T-helper 17 cell (primary cell): ENCODE measurements around the gene LRRC32. TPM values are rescaled to one million over a fixed set of nuclear protein-coding genes. Genes with fewer than 3 reads are reported as not detected.
A peak's percentile ranks its signal among the peaks of the same experiment; 100 is the strongest.

Source experiments
- ATAC-seq: fragments of 150-1000 bp; cut with Tn5 transposase; 2 replicates; pipeline ENCODE4 v1.10.0; 2021; ENCODE audit warnings: mild to moderate bottlenecking, moderate library complexity
- DNase-seq, 3 donors: peaks; one replicate each; pipeline versions ENCODE4 v3.0.0 to v3.0.0-alpha.2; 2020 to 2021
- H3K9me3 ChIP-seq: one replicate; pipeline ENCODE4 v1.7.0; 2013; ENCODE audit warnings: low read length, mild to moderate bottlenecking; ENCODE audit not compliant: control insufficient read depth, poor library complexity, severe bottlenecking
- H3K27ac Mint-ChIP-seq: one replicate; pipeline ENCODE4 v1.8.0; 2022; ENCODE audit warnings: mild to moderate bottlenecking, moderate library complexity, mixed read lengths
- H3K27me3 Mint-ChIP-seq: one replicate; pipeline ENCODE4 v1.8.0; 2022; ENCODE audit warnings: mixed read lengths
- H3K36me3 Mint-ChIP-seq: one replicate; pipeline ENCODE4 v1.8.0; 2022; ENCODE audit warnings: low read depth, mixed read lengths
- H3K4me1 Mint-ChIP-seq: one replicate; pipeline ENCODE4 v1.8.0; 2022; ENCODE audit warnings: mild to moderate bottlenecking, mixed read lengths
- H3K4me3 Mint-ChIP-seq: one replicate; pipeline ENCODE4 v1.8.0; 2022; ENCODE audit warnings: mild to moderate bottlenecking, moderate library complexity, mixed read lengths
- total RNA-seq, 4 donors: library from RNA in 2 of 4; stranded (reverse) in 2 of 4; gene quantifications; one replicate each; pipeline ENCODE4 v1.2.3 and lab custom pipeline; 2022 to 2026

The LRRC32 gene
- total RNA-seq, 2 donors from 2014 or later: 3.2 to 11.5 TPM

DNA sequence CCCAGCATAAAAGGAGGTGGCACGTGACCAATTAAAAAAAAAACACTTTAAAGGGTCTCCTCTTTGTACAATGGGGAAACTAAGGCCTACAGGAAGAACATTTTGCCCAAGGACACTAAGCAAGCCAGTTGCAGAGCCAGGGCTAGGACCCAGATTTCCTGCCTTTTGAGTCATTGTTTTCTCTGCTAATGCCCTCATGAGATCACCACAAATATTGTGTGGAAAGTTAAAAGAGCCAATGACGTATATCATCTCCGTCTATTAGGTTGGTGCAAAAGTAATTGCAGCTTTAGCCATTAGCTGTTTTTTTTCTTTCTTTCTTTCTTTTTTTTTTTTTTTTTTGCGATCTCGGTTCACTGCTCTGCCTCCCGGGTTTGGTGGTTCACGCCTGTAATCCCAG, 24.1 kb upstream of the LRRC32 start:
- Mint-ChIP-seq H3K36me3 (no peaks in the 10 kb centered on the region), H3K4me1 (peaks cover 7% of the 10 kb centered on the region), H3K4me3 (no peak overlapping the region), H3K27ac (no peak overlapping the region), H3K27me3 (peaks cover 37% of the 10 kb centered on the region)
- H3K9me3 ChIP-seq: no peaks in the 10 kb centered on the region
- ATAC-seq (no peak), DNase-seq (no peak)

DNA sequence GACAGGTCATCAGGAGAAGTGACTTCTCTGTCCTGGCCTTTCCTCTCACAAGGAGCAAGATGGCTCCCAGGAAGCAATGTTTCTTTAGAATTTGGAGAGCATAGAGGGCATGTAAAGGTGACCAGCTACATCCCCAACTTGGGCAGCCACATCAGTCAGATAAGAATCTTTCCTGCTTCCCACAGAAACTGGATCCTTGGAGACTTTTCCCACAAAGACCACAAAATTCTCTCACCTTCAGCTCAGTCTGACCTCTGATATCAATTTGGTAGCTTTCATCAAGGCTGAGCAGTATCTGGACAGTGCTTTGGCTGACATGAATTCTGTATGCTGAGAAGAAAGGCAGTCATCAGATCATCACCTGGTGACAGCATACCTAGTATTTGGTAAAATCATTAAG, 23.3 kb upstream of the LRRC32 start:
- H3K4me3 Mint-ChIP-seq: no peak overlapping the region
- peaks cover 38% of the 10 kb centered on the region for H3K27me3 Mint-ChIP-seq
- H3K4me1 Mint-ChIP-seq: peaks cover 7% of the 10 kb centered on the region
- no peak for ATAC-seq
- no peak for DNase-seq
- H3K36me3 Mint-ChIP-seq: peaks cover 3% of the 10 kb centered on the region
- no peaks in the 10 kb centered on the region for H3K9me3 ChIP-seq
- H3K27ac Mint-ChIP-seq: no peak overlapping the region

DNA sequence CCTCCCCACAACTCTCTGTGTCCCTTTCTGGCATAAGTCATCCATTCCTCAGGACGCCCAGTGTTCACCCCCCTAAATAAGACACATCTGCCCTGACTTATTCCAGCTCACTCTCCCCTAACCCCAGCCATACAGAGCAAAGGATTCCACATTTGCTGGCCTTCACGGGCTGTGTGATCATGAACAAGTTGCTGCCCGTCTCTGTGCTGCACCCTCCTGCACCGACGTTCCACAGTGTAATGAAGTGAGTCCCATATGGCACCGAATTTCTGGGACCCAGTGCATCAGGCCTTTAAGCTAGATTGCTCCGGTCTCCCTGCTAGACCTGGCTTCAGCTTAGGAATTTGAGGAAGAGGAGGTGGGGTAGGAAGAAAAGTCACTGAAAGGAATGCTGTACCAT, 22.4 kb upstream of the LRRC32 start:
- Mint-ChIP-seq H3K36me3 (peaks cover 4% of the 10 kb centered on the region), H3K27me3 (peaks cover 37% of the 10 kb centered on the region), H3K4me3 (no peak overlapping the region), H3K27ac (no peak overlapping the region), H3K4me1 (peaks cover 7% of the 10 kb centered on the region)
- no peaks in the 10 kb centered on the region for H3K9me3 ChIP-seq
- DNase-seq (no peak), ATAC-seq (no peak)

DNA sequence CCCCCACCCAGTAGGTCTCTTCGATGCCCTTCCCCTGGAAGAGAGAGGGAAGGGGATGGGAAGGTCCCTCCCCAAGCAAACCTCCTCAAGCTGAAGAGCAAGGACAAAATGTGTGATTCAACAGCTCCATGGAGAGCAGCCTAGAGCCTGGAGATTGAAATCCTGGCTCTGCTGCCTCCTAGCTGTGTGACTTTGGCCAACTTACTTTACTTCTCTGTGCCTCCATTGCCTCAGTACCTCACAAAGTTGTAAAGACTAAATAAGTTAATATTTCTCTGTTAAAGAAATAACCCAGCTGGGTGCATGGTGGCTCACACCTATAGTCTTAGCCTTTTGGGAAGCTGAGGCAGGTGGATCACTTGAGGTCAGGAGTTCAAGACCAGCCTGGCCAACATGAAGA, 21.1 kb upstream of the LRRC32 start:
- peaks cover 42% of the 10 kb centered on the region for H3K27me3 Mint-ChIP-seq
- no peaks in the 10 kb centered on the region for H3K9me3 ChIP-seq
- H3K4me1 Mint-ChIP-seq: peaks cover 11% of the 10 kb centered on the region
- no peak overlapping the region for H3K4me3 Mint-ChIP-seq
- H3K36me3 Mint-ChIP-seq: peaks cover 4% of the 10 kb centered on the region
- ATAC-seq (no peak), DNase-seq (no peak)
- H3K27ac Mint-ChIP-seq: no peak overlapping the region

DNA sequence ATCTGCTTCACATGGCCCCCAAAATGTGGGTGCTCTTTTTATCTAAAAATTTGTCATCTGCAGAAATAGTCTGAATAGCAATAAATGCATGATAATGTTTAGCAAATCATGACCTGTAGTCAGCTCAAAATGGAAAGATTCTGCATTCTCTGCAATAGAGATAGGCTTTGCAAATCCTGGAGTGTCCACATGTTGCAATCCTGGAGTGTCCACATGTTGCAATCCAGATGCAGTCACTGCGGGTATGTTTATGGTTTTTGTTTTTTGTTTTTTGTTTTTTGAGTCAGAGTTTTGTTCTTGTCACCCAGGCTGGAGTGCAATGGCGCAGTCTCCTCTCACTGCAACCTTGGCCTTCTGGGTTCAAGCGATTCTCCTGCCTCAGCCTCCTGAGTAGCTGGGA, 20.2 kb upstream of the LRRC32 start:
- ATAC-seq: no peak
- H3K4me1 Mint-ChIP-seq: peaks cover 16% of the 10 kb centered on the region
- H3K27me3 Mint-ChIP-seq: peaks cover 41% of the 10 kb centered on the region
- no peak overlapping the region for H3K4me3 Mint-ChIP-seq
- H3K36me3 Mint-ChIP-seq: peaks cover 4% of the 10 kb centered on the region
- no peaks in the 10 kb centered on the region for H3K9me3 ChIP-seq
- no peak for DNase-seq
- H3K27ac Mint-ChIP-seq: no peak overlapping the region

DNA sequence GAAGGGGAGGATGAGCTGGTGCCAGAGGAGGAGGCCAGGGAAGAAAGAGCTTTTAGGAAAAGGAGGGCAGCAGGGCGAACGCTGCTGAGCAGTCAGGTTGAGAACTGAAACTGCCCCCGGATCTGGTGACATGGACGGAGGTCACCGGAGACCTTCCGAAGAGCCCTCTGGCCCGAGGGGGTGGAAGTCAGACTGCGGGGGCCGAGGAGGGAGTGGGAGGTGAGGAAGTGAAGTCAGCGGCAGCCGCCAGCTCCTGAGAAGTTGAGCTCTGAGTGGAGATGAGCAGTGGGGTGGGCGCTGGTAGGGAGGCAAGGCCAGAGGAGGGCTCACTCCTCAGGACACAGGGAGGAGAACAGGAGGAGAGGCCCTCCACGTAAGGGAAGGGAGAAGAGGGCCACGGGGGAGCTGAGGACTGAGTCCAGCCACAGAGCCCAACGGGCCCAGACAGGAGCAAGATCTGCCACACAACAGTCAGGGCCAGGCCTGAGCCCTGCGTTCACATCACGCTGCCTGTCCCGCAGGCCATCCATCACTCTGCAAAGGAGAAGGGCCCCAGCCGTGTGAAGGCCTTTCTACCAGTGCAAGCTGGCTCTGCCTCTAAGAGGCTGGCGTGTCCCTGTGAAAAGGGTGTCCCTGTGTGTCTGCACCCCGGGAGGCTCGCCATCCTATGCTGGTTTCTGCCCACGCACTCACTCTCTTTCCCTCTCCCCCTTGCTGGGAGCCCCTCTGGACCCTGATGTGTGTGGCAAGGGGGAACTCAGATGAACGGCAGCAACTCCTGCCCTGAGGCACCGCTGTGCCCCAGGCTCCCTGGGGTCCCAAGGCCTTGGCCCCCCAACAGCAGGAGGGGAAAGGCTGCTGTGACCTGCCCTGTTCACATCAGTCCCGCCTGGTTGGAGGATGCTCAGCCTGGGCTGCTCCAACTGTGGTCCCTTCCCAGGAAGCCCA, 19.0 kb upstream of the LRRC32 start:
- H3K4me1 Mint-ChIP-seq: peaks cover 14% of the 10 kb centered on the region
- H3K36me3 Mint-ChIP-seq: peaks cover 4% of the 10 kb centered on the region
- no peaks in the 10 kb centered on the region for H3K9me3 ChIP-seq
- H3K4me3 Mint-ChIP-seq: no peak overlapping the region
- H3K27ac Mint-ChIP-seq: peak overlapping the region; percentile 24
- ATAC-seq (no peak), DNase-seq (no peak)
- H3K27me3 Mint-ChIP-seq: peaks cover 34% of the 10 kb centered on the region

DNA sequence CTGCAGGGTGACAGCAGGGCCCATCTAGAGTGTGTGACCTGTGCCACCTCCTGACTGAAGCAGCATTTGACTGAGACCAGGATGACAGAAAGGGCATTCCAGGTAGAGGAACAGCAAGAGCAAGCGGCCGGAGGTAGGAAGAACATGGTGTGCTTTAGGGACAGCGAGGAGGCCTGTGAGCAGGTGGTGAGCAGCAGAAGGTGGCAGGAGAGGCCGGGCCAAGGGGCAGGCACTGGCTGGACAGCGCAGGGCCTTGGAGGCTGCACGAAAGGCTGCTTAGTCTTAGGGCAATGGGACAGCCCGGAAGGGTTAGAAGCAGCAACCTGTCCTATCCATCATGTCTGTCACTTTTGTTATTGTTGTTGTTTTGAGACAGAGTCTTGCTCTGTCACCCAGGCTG, 17.6 kb upstream of the LRRC32 start:
- peaks cover 12% of the 10 kb centered on the region for H3K4me1 Mint-ChIP-seq
- H3K36me3 Mint-ChIP-seq: peaks cover 4% of the 10 kb centered on the region

DNA sequence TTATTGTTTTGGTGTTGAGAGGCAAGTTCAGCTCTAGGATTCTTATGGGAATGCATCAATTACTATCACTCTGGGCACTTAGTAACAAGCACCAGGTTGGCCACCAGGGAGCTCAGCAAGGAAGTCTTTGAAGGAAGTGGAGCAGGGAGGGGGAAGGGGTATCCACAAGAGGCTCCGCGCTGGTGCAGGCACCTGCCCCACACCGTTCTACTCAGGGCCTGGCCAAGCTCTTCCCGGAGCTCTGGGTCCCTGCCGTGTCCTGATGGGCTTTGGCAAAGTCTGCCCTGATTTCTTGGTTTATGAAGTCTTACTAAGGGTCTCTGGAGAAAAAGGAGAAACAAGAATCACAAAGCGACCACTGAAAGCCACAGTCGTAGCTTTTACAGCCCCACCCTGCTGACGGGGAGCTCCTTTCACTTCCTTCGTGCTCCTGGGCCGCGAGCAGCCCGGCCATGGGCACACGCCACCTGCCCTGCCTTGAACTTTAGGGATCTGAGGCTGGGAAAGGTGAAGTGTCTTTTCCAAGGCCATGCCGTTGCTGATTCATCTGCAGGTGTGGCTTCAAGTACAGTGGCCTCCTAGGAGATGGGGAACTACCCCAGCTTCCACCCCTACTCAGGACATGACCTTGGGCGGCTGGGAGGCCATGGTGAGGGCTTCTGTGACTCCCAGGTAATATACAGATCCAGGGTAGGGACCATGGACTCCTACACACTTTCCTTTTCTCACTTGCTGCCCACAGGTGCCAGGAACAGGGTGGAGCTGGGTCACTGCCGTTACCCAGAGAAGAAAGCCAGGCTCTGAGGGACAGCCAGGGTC, 15.9 kb upstream of the LRRC32 start:
- H3K4me1 Mint-ChIP-seq: peaks cover 11% of the 10 kb centered on the region
- no peak for DNase-seq
- H3K27me3 Mint-ChIP-seq: peaks cover 33% of the 10 kb centered on the region
- peak overlapping the region; percentile 8 for H3K27ac Mint-ChIP-seq
- H3K36me3 Mint-ChIP-seq: peaks cover 4% of the 10 kb centered on the region
- H3K4me3 Mint-ChIP-seq: peak overlapping the region; percentile 62
- peak; percentile 39 for ATAC-seq
- H3K9me3 ChIP-seq: no peaks in the 10 kb centered on the region

More for the DNA sequence above, 17.6 kb upstream of the LRRC32 start:
- DNase-seq: no peak
- H3K4me3 Mint-ChIP-seq: no peak overlapping the region
- ATAC-seq: no peak
- H3K27ac Mint-ChIP-seq: no peak overlapping the region
- H3K27me3 Mint-ChIP-seq: peaks cover 36% of the 10 kb centered on the region
- no peaks in the 10 kb centered on the region for H3K9me3 ChIP-seq

DNA sequence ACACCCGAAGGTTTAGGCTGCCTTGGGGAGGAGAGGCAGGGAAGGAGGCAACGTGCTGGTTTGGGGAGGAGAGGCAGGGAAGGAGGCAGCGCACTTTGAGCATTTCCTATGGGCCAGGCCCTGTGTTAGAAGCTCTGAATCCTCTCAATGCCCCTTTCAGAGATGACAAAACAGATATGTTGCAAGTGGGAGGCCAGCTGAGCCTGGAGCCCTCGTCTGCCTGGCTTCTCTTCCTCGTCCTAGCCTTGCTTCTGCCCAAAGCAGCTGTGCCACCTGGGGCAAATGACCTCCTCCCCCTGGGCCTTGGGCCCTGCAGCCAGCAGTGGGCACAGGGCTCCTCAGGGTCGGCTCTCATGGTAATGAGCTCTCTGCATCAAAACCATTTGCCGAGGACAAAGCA, 15.3 kb upstream of the LRRC32 start:
- ATAC-seq (no peak), DNase-seq (no peak)
- H3K36me3 Mint-ChIP-seq: peaks cover 4% of the 10 kb centered on the region
- H3K9me3 ChIP-seq: no peaks in the 10 kb centered on the region
- peak overlapping the region; percentile 8 for H3K27ac Mint-ChIP-seq
- peaks cover 38% of the 10 kb centered on the region for H3K27me3 Mint-ChIP-seq
- H3K4me1 Mint-ChIP-seq: peaks cover 14% of the 10 kb centered on the region
- peak overlapping the region; percentile 62 for H3K4me3 Mint-ChIP-seq

DNA sequence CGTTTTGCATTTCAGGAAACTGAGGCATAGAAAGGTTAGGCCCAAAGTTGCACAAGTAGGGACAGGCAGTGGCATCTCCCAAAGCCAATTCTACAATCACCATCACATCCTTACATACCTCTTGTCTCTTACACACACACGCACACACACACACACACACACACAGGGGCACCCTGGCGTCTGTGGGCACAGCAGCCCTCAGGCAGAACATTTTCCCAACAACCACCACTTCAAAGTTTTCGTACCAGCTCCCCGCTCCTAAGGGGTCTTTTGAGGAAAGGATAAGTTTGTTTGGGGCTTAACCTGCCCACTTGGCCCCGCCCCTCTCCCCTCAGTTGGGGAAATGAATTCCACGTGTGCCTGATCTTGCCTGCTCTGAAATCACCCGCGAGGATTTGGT, 14.7 kb upstream of the LRRC32 start:
- DNase-seq: no peak
- Mint-ChIP-seq H3K27ac (no peak overlapping the region), H3K36me3 (peaks cover 4% of the 10 kb centered on the region), H3K4me1 (peaks cover 14% of the 10 kb centered on the region), H3K4me3 (no peak overlapping the region), H3K27me3 (peaks cover 38% of the 10 kb centered on the region)
- ATAC-seq: no peak
- H3K9me3 ChIP-seq: no peaks in the 10 kb centered on the region

DNA sequence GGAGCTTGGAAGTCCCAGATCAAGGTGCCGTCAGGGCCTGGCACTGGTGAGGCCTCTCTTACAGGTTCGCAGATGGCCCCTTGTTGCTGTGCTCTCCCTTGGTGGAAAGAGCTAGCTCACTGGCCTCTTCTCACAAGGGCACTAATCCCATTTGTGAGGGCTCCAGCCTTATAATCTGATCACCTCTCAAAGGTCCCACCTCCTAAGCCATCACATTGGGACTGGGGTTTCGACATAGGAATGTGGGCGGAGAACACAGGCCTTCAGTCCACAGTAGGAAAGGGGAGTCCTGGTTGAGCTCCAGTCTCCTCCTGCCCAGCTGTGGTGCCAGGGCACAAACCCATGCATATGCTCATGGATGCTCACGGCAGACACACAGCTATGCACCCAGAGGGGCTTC, 14.0 kb upstream of the LRRC32 start:
- peaks cover 4% of the 10 kb centered on the region for H3K36me3 Mint-ChIP-seq
- no peak overlapping the region for H3K27ac Mint-ChIP-seq
- peaks cover 38% of the 10 kb centered on the region for H3K27me3 Mint-ChIP-seq
- no peak for ATAC-seq
- peaks cover 16% of the 10 kb centered on the region for H3K4me1 Mint-ChIP-seq
- DNase-seq: no peak
- H3K4me3 Mint-ChIP-seq: no peak overlapping the region
- no peaks in the 10 kb centered on the region for H3K9me3 ChIP-seq

DNA sequence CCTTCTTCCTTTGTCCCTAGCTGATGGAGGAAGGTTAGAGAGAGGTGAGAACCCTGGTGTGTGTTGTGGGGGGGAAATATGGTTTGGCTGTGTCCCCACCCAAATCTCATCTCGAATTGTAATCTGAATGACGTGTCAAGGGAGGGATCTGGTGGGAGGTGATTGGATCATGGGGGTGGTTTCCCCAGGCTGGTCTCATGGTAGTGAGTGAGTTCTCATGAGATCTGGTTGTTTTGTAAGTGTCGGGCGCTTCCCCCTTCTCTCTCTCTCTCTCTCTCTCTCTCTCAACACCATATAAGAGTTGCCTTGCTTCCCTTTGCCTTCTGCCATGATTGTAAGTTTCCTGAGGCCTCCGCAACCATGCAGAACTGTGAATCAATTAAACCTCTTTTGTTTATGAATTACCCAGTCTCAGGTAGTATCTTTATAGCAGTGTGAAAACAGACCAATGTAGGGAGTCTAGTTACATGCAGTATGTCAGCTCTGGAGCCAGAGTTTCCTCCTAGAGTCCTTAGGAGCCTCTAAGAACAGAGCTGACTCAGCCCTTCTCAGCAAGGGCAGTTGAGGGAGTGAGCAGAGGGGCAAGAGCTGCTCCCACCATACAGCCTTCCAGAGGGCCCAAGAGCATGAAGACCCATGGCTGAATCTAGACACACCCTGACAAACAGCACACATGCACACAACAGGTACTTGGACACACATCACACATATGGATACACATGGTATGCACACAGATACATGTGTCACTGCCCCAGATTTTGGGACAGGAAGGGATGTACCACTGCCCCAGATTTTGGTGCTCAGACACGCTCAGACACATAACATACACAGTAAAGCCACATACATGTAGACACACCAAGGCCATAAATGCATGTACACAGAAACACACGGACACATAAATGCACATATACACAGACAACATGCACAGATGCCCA, 12.9 kb upstream of the LRRC32 start:
- DNase-seq (no peak), ATAC-seq (no peak)
- Mint-ChIP-seq H3K4me3 (no peak overlapping the region), H3K36me3 (no peaks in the 10 kb centered on the region), H3K27ac (no peak overlapping the region), H3K4me1 (peaks cover 19% of the 10 kb centered on the region), H3K27me3 (peaks cover 27% of the 10 kb centered on the region)
- no peaks in the 10 kb centered on the region for H3K9me3 ChIP-seq
